ENCODE results near the gene TECPR1. TPM values are rescaled to one million over a fixed set of nuclear protein-coding genes. Genes with fewer than 3 reads are reported as not detected.
"Not testable (repeated sequence)": the region's sequence is repeated elsewhere in the genome, so short reads cannot be mapped to it uniquely, and the experiment has no call there.

Gene TECPR1
- total RNA-seq, 1 experiment from 2014 or later = 16.7 TPM

DNA sequence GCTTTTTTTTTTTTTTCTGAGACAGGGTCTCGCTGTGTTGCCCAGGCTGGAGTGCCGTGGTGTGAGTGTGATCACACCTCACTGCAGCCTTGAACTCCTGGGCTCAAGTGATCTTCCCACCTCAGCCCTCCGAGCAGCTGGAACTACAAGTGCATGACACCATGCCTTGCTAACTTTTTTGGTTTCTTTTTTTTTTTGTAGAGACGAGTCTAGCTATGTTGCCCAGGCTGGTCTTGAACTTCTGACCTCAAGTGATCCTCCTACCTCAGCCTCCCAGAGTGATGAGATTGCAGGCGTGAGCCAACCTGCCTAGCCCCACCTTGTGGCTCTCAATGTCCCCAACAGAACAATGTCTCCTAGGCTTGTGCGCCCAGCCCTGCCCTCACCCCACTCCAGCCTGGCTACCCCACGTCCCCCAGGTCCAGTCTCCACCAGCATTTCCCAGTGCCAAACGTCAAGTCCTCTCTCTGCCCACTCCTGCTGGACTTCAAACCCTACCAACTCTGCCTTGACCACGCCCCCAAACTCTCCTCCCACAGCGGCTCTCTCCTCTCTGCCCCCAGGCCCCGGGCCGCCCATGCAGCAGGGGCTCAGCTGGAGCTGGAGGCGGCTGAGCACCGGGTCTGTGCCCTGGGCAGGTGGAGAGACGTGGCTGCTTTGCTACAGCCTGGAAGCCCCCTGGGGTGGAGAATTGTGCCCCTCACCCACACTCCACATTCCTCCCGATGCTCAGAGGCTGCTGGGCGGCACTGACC, 21.9 kb downstream of the TECPR1 start:
- no peak for DNase-seq (ENCODE audit: low spot score)

DNA sequence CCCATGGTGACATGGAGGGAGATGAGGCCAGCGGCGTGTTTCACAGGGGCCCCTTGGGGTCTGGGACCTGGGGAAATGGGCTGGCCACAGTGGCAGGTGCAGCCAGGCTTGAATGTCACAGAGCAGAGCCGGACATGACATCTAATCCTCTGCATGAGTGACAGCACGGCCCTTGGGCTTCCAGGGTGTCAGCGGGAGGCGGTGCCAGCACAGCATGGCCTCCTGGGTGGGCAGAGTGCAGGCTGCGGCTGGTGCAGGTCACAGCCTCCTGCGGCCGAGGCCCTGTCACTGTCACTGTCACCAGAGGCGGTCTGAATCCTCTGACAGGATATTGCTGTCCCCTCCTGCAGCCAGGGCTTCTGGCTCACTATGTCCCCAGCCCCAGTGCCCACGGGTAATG, 22.6 kb downstream of the TECPR1 start:
- no peak for DNase-seq (ENCODE audit: low spot score)

DNA sequence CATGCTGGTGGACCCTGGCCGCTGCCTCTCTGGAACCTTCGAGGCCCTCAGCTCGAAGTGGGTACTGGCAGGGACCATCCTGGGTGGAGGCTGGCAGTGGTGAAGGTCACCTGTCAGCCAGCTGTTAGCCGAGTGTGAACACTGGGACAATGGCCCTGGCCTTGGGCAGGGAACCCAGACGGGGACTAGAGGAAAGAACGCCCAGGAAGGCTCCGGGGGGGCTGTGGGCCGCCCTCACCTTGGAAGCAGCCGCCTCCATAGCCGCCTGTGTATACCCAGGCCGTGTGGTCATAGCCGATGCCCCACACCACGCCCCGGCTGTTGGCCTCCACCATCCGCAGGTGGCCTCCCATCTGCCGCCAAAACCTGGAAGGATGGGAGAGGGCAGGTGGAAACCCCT, 23.2 kb downstream of the TECPR1 start:
- DNase-seq (ENCODE audit: low spot score) = no peak

DNA sequence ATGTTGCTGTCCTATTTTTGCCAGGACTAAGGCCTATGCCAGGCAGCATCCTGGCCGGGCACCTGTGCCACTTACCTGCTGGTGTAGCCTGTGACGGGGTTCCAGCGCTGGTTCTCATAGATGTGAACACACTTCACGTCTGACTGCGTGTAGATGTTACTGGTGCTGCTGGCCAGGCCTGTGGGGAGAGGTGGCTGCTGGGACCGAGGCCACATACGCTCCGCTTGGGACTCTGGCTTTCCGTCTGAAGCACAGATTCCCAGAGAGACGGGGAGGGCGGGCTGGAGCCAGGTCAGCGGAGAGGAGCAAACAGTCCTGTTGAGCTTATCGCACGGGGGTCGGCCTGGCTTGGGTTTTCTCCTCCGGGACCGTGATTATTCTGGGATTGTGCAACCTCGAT, 24.1 kb downstream of the TECPR1 start:
- DNase-seq (ENCODE audit: low spot score) = no peak

DNA sequence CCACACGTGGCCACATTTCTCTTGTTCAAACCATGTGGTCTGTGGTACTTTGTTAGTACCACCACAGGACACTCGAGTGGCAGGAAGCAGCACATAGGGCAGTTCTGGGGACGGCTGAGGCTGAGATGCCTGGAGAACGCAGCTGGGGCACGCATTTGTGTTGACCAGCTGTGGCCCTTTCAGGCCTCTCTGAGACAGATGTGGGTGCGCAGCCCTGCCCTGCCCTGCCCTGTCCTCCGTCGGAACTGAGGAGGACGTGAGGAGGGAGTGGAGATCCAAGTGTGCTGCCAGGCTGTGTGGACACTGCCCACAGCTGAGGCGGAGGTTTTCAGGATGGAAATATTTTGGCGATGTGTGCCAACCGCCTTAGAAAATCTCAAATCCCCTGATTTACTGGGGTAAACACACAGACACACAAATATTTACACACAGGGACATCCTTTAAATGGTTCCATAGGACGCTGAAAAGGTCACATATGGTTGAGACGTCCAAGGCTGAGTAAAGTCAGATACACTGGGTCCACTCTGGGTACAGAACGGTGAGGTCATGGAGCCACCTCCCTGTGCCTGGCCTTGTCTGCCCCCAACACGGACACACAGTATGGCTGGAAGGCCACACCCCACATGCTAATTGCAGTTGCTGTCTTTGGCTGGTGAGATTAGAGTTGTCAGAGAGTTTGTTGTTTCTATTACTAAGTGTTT, 26.0 kb downstream of the TECPR1 start:
- DNase-seq (ENCODE audit: low spot score) = no peak

DNA sequence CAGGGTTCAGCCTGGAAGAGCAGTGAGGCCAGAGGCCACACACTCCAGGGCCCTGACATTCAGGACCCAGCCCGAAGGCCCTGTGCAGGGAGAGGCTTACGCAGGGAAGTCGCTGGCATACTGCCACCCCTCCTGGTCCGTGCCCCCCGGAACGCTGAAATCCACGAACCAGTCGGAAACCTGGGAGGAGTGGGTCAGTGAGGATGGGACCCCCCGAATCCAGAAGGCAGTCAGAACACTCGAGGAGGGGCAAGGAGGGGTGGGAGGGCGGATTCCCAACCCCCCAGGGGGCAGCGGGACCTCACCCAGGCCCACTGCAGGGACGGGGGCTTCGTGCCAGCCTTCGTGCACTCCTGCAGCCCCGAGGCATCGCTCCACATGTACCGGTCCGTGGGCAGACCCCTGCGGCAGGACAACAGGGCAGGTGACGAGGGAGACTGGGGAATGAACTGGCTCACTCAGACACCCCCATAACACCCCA, 27.3 kb downstream of the TECPR1 start:
- no peak for DNase-seq (ENCODE audit: low spot score)

DNA sequence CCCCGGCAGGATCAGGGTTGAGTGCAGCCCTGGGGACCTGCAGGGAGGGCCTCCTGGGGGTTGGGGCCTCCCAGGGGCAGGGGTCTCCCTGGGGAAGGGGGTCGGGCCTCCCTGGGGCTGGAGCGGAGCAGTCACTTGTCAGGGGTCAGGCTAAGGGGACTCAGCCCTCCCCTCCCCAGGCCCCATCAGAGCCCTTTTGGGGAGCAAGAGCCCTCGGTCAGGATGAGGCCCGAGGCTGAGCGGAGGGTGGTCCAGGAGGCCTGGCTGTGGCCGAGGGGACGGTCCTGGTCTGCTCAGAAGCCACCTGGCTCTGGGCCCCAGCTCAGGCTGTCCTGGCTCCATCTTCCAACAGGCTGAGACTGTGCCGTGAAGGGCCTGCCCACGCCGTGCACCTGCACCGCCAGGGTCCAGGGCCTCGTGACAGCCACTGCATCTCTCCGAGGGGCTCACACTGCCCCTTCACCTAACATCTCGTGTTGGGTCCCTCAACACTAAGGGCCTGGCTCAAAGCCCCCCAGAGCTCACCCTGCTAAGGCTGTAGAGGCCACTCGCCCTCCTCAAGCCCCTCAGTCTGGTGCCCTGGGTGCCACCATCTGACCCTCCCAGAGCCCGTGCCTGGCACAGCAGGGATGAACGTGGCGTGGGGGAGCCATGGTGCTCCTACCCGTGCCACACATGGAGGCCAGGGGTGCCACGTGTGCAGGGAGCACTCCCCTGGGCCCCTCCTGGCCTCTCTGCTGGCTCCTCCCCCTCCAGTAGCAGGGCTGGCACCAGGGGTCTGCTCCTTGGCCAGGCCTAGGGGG, 27.9 kb downstream of the TECPR1 start:
- DNase-seq (ENCODE audit: low spot score) = no peak

DNA sequence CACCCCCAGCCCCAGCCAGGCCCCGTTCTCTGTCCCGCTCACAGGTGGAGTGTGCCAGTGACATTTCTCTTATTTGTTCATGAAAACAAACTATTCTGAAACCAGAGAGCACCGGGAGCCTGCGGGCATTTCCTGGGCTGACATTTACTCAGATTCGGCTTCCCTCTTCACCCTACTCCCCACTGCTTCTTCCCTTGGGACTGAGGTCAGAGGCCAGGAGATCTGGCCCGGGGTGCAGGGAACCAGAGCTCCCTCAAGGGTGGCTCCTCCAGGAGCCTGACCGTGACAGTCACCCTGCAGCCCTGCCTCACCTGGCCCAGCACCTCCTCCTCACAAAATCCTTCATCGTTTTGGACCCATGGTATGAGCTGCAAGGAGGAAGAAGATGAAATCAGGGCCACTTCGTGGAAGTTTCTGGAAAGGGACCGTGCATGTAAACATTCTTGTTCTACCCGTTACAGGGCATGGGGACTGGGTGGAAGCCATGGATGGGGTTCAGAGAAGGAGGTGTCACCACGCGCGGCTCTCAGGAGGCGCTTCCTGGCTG, 28.6 kb downstream of the TECPR1 start:
- no peak for DNase-seq (ENCODE audit: low spot score)

DNA sequence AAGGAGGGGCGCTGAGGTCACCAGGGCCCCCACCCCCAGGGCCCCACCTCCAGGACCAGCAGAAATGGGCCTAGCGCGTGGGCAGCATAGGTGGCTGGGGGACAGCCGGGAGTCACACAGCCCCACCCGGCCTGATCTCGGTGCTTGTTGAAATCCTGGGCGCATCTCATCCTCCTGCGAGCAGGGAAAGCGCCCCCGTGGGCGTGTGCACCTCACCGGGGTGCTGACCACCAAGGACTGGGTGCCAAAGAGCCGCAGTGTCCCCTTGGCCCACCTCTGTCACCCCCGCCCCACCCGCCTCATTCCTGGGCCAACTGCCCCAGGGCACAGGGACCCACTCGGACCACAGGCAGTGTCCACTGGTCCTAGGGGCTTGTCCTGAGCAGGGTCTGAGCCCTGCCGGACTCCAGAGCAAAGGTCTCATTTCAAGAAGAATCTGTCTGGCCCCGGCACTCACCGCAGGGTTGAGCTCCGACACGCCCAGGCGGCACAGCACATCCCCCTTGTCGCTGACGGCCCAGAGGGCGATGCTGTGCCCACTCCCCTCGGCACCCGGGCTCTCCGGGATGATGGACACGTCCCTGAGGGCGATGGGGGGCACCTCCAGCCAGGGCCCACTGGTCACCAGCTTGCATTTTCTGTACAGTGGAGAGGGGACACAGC, 29.4 kb downstream of the TECPR1 start:
- DNase-seq (ENCODE audit: low spot score) = no peak

DNA sequence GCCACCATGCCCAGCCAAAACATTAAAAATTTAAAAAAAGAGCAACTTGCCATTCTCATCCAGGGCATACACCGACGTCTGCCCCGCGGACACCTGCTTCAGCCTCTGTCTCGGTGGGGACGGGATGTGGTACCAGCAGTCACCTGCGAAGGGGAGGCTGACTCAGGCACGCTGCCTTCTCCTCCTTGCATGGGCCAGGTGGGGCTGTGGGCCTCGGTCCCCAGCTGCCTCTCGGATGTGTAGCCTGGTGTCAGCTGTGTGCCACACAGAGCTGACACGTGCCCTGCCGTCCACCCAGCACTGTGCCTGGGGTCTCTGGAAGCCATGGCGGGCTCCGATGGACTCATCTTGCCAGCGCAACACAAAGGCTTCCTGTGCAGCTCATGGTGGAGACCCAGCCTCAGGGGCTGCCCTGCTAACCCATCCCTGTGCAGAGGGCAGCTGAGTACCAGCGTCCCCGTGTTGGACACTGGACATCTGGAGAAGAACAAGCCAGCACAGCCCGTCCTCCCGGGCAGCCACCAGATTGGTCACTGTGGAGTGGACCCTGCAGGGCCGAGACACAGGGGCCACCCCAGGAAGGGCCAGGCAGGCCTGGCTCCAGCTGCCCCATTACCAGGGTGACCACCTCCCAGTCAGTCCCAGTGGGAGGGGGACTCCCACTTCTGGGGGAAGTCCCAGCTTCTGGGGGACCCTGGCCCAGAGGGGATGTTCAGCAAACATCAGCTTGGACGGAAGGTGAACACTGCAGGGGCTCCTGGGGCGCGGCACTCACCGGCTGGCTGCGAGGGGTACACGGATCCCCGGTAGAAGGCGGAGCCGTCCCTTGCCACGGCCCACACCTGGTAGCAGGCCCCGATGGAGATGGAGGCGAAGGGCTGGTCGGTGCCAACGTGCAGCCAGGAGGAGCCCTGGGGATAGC, 30.2 kb downstream of the TECPR1 start:
- DNase-seq (ENCODE audit: low spot score) = no peak

DNA sequence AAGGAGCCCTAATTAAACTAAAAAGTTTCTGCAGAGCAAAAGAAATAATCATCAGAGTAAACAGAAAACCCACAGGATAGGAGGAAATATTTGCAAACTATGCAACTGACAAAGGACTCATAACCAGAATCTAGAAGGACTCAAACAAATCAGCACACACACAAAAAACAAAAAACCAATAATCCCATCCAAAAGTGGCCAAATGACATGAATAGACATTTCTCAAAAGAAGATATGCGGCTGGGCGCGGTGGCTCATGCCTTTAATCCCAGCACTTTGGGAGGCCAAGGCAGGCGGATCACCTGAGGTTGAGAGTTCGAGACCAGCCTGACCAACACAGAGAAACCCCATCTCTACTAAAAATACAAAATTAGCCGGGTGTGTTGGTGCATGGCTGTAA, 32.6 kb downstream of the TECPR1 start:
- not testable (repeated sequence) for DNase-seq (ENCODE audit: low spot score)

DNA sequence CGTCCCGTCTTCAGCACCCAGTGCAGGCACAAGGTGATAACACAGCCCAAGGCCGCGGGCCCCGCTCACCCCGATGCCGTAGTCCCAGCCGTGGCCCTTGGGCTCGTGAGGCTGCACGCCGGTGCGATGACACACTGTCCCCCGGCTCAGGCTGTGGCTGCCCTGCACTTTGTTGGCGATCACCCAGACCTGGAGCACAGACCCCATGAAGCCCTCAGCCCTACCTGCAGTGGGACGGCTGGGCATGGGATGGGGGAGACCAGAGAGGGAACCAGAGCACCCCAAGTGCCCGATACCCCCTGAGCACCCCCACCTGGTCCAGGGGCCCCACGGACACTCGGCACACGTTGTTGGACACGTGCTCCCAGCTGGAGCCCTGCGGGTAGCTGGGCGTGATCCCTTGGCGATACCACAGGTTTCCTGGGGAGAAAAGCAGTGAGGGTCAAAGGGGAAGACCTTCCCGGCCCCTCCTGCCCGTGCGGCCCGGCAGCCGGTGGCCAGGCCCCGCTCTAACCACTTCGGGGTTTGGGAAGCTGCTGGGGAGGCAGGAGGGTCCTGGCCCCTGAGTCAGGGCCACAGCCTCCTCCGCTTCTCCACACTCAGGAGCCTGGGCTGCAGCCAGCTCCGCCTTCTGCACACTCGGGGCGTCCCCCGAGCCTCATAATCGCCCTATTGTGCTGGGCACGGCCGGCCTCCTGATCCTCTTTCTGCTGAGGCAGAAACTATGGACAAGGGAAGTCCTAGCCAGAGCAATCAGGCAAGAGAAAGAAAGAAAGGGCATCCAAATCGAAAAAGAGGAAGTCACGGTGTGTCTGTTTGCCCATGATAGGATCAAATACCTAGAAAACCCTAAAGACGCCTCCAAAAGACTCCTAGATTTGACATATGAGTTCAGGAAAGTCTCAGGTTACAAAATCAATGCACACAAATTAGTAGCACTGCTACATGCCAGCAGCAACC, 34.1 kb downstream of the TECPR1 start:
- DNase-seq (ENCODE audit: low spot score) = no peak

DNA sequence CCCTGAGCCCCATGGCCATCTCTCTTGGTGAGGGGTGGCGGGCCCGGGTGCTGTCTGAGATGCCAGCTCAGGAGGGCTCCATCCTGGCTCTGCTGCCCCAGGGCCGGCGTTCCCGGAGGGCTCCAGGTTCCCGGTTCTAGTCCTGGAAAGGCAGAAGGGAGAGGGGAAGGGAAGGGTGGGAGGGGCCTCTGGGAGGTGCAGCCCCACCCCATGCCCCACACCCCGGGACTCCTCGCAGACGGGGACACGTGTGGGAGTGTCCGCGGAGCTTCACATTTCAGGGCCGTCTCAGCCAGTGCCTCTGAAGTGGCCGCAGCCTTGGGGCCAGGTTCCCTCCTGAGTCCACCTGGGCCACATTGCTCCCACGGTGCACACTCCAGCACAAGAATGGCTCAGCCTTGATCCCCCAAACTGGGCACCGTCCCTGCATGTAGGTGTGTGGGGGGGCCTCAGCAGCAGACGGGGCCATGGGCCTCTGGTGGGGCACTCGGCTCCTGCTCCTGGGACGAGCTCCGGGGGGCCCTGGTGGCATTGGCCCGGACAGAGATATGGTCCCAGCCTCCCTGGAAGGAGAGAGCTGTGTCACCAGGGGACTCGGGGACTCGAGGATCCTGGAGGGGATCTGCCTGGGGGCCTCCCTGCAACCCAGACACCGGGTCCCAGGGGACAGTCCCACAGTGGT, 35.0 kb downstream of the TECPR1 start:
- DNase-seq (ENCODE audit: low spot score) = no peak

DNA sequence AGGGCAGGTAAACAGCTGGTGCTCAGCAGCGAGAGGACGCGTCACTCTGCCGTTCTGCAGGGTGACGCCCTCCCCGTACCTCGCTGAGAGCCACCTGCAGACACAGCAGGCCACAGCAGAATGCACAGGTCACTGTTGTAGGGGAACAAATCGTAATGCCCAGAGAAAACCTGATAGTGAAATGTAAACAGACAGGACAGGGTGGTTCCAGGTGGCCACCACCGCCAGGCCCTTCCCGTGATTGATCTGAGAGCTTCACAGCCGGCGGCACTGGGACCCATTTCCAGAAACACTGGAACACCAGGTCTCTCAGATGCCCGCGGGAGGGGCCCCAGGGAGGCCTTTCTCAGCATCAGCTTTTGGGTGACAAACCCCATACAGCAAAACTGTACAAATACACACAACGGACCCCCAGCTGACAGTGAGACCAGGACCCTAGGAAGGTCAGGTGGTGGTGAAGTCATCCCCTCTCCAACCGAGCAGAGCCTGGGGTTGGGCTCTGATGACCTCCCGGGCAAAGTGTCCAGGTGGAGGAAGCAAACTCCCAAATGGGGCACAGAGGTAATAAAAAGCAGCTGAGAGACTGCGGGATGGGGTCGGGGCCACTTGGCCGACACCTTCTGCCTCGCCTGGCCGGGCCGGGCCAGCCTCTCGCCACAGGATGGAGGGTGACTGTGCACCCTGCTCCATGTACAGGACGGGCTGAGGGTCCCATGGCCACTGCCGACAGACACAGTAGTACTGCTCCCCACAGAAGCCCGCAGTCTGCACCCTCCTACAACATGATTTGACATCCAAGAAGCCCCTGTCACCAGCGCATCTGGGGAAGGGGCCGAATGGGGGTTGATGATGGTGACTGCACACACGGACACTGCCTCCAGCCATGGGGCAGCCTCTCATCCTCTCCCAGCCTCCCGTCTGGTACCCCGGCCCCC, 36.2 kb downstream of the TECPR1 start:
- no peak for DNase-seq (ENCODE audit: low spot score)

DNA sequence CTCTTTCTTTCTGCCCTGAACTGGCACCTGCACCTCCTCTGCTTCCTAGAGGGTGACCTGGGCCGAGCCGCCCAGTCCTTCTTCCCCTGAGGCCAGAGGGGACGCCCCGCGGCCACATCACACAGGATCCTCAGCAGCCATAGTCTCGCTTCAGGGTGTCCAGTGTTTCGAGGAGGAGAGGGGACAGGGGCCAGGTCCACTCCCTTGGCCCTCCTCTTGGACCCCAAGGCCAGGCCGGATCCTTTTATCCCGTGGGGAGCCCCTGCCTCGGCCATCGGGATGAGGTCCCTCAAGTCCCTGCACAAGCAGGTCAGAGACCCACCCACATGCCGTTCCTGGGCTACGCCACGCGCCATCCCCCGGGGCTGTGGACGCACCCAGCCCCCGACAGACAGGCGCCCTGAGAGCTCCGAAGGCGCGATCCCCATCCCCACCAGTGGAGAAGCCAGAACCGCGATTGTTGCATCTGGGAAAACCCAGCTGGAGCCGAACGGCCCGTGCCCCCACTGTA, 37.2 kb downstream of the TECPR1 start:
- DNase-seq (ENCODE audit: low spot score) = no peak

DNA sequence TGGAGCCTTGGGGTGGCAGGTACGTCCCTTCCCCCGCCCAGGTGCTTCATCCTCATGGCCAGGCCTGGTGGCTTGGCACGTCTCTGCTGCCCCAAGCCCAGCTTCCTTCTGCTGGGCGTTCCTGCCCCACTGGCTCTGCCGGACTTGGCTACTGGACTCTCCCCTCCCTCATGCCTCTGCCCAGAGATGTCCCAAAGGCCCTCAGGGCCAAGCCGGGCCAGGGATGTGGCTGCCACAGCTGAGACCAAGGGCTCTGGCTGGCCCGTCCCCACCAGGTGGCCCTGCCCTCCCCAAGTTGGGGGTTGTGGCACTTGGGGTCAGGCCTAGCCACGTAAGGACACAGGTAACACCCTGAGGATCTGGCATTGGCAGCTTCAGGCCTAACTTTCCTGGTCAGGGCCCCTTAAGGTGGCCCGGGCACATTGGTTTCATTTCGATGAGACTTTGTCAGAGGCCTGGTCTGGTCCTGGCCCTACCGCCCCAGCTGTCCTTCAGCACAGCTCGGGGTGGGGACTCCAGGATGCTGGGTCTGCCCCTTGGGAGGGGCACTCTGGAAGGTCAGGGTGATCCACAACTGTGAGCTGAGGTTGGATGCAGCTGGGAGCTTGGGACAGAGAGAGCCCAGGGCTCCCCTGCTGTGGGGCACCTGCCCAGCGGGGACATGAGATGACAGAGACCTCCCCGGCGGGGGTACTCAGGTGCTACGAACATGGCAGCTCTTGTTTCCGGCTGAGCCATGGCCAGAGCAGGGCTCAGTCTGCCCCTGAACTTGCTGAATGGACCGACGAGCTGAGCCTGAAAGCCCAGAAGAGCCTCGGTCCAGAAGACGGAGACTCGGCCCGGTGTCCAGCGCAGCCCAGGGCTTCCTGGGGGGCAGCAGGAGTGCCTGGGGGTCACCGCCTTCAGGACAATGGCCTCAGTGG, 37.9 kb downstream of the TECPR1 start:
- DNase-seq (ENCODE audit: low spot score) = no peak

Measured in A172 (cell line).